Measurements from ENCODE around the gene SPEG.

The SPEG gene

DNA sequence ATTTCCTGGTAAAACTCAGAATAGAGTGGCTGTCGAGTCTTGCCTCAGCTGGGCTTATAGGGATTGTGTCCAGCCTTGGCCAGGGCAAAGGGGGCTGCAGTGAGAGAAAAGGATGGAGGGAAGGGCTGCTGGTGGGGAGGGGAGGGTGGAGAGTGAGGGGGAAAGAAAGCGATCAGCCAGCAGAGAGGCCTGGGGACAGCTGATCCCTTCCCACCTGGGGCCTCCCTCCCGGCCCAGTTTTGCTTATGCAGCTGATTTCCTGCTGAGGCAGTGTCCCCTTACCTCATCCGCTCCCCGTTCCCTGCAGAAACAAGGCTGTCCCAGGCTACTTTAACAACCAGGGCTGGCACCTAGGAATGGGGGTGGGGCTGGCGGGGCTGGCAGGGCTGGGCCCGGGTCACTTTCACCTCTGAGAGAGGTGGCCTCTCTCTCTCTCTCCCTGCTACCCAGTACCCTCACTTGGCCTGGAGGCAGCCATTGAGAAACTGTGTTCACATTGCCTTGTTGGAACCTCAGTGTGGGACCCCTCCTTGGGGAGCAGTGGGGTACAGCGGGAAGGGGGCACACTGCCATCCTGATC is 51.8 kb downstream of the SPEG start:
- no peak overlapping the region for H3K4me3 ChIP-seq (ENCODE audit: low read depth in 1 of 2, low read length in 2 of 2)
- H3K36me3 ChIP-seq (ENCODE audit: control insufficient read depth in 1 of 2, insufficient read depth in 2 of 2, low read length in 2 of 2): peaks cover 0 to 22% of the 10 kb centered on the region in 2 donors
- peaks cover 0 to 19% of the 10 kb centered on the region in 2 donors for H3K4me1 ChIP-seq (ENCODE audit: control insufficient read depth in 1 of 2, insufficient read depth in 2 of 2, low read length in 2 of 2)
- H3K9me3 ChIP-seq (ENCODE audit: control insufficient read depth in 1 of 2, low read length in 2 of 2): no peaks in the 10 kb centered on the region
- H3K27me3 ChIP-seq (ENCODE audit: low read depth, low read length): peaks cover 29% of the 10 kb centered on the region
- no peak overlapping the region for H3K27ac ChIP-seq (ENCODE audit: low read length)

DNA sequence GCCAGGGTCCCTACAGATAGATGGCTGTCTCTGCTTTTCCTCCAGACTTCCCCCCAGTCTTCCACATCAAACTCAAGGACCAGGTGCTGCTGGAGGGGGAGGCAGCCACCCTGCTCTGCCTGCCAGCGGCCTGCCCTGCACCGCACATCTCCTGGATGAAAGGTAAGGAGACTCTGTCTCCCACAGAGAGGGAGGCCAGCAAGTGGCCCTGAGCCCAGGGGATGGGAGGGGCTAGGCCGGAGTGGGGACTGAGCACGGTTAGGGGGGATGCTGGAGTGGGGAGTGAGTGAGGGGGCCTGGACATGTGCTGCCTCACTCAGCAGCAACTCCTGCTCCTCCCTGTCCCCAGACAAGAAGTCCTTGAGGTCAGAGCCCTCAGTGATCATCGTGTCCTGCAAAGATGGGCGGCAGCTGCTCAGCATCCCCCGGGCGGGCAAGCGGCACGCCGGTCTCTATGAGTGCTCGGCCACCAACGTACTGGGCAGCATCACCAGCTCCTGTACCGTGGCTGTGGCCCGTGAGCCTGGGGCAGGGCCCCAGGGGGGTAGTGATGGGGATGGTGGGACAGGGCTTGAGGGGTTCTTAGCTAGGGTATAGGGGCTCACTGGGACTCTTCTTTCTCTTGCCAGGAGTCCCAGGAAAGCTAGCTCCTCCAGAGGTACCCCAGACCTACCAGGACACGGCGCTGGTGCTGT is 53.7 kb downstream of the SPEG start:
- peaks cover 0 to 33% of the 10 kb centered on the region in 2 donors for H3K36me3 ChIP-seq (ENCODE audit: control insufficient read depth in 1 of 2, insufficient read depth in 2 of 2, low read length in 2 of 2)
- H3K27me3 ChIP-seq (ENCODE audit: low read depth, low read length): peaks cover 24% of the 10 kb centered on the region
- H3K4me1 ChIP-seq (ENCODE audit: control insufficient read depth in 1 of 2, insufficient read depth in 2 of 2, low read length in 2 of 2): peaks cover 0 to 11% of the 10 kb centered on the region in 2 donors

DNA sequence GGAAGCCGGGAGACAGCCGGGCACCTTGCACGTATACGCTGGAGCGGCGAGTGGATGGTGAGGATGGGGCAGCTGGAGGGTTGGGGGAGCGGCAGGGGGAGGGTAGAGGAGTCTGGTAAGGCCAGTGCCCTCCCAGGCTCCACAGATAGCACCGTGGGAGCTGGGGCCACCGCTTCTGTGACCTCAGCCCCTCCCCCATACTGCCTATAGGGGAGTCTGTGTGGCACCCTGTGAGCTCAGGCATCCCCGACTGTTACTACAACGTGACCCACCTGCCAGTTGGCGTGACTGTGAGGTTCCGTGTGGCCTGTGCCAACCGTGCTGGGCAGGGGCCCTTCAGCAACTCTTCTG is 54.2 kb downstream of the SPEG start:
- peaks cover 0 to 11% of the 10 kb centered on the region in 2 donors for H3K4me1 ChIP-seq (ENCODE audit: control insufficient read depth in 1 of 2, insufficient read depth in 2 of 2, low read length in 2 of 2)
- H3K27me3 ChIP-seq (ENCODE audit: low read depth, low read length): peaks cover 21% of the 10 kb centered on the region
- no peaks in the 10 kb centered on the region for H3K9me3 ChIP-seq (ENCODE audit: control insufficient read depth in 1 of 2, low read length in 2 of 2)
- no peak overlapping the region for H3K27ac ChIP-seq (ENCODE audit: low read length)
- H3K36me3 ChIP-seq (ENCODE audit: control insufficient read depth in 1 of 2, insufficient read depth in 2 of 2, low read length in 2 of 2): peaks cover 0 to 33% of the 10 kb centered on the region in 2 donors
- H3K4me3 ChIP-seq (ENCODE audit: low read depth in 1 of 2, low read length in 2 of 2): no peak overlapping the region

More for the DNA sequence above, 53.7 kb downstream of the SPEG start:
- Histone ChIP-seq H3K4me3 (ENCODE audit: low read depth in 1 of 2, low read length in 2 of 2) (no peak overlapping the region), H3K27ac (ENCODE audit: low read length) (no peak overlapping the region), H3K9me3 (ENCODE audit: control insufficient read depth in 1 of 2, low read length in 2 of 2) (no peaks in the 10 kb centered on the region)

DNA sequence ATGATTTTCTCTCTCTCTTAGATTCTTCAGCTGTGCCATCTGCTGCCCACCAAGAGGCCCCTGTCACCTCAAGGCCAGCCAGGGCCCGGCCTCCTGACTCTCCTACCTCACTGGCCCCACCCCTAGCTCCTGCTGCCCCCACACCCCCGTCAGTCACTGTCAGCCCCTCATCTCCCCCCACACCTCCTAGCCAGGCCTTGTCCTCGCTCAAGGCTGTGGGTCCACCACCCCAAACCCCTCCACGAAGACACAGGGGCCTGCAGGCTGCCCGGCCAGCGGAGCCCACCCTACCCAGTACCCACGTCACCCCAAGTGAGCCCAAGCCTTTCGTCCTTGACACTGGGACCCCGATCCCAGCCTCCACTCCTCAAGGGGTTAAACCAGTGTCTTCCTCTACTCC is 54.7 kb downstream of the SPEG start:
- H3K36me3 ChIP-seq (ENCODE audit: control insufficient read depth in 1 of 2, insufficient read depth in 2 of 2, low read length in 2 of 2): peaks cover 0 to 33% of the 10 kb centered on the region in 2 donors
- no peak overlapping the region for H3K27ac ChIP-seq (ENCODE audit: low read length)
- H3K4me1 ChIP-seq (ENCODE audit: control insufficient read depth in 1 of 2, insufficient read depth in 2 of 2, low read length in 2 of 2): peaks cover 0 to 6% of the 10 kb centered on the region in 2 donors
- H3K4me3 ChIP-seq (ENCODE audit: low read depth in 1 of 2, low read length in 2 of 2): no peak overlapping the region
- peaks cover 18% of the 10 kb centered on the region for H3K27me3 ChIP-seq (ENCODE audit: low read depth, low read length)
- no peaks in the 10 kb centered on the region for H3K9me3 ChIP-seq (ENCODE audit: control insufficient read depth in 1 of 2, low read length in 2 of 2)

DNA sequence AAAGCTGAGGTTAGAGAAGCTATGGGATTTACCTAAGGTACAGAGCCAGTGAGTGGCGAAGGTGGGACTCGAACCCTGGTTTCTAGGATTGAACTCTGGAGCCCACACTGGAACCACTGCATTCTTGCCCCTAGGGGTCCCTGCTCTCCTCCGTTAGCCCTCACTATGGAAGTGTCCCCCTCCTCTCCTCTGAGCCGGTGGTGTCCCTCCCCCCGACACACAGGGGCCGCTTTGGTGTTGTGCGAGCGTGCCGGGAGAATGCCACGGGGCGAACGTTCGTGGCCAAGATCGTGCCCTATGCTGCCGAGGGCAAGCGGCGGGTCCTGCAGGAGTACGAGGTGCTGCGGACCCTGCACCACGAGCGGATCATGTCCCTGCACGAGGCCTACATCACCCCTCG is 55.5 kb downstream of the SPEG start:
- Histone ChIP-seq H3K4me3 (ENCODE audit: low read depth in 1 of 2, low read length in 2 of 2) (no peak overlapping the region), H3K4me1 (ENCODE audit: control insufficient read depth in 1 of 2, insufficient read depth in 2 of 2, low read length in 2 of 2) (peaks cover 0 to 3% of the 10 kb centered on the region in 2 donors), H3K27me3 (ENCODE audit: low read depth, low read length) (peaks cover 25% of the 10 kb centered on the region), H3K9me3 (ENCODE audit: control insufficient read depth in 1 of 2, low read length in 2 of 2) (no peaks in the 10 kb centered on the region), H3K36me3 (ENCODE audit: control insufficient read depth in 1 of 2, insufficient read depth in 2 of 2, low read length in 2 of 2) (peaks cover 0 to 33% of the 10 kb centered on the region in 2 donors), H3K27ac (ENCODE audit: low read length) (no peak overlapping the region)

DNA sequence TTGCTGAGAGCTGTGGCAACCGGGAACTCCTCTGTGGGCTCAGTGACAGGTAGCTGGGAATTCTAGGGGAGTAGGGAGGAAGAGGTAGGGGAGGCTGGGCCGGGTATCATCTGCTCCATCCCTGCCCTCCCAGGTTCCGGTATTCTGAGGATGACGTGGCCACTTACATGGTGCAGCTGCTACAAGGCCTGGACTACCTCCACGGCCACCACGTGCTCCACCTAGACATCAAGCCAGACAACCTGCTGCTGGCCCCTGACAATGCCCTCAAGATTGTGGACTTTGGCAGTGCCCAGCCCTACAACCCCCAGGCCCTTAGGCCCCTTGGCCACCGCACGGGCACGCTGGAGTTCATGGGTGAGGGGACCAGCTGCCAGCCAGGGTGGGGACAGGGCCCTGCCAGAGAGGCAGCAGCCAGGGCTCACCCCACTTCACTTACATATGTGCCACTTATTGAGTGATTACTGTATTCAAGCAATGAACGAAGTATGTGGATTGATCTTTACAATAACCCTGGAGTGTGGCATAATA is 56.0 kb downstream of the SPEG start:
- Histone ChIP-seq H3K27ac (ENCODE audit: low read length) (no peak overlapping the region), H3K36me3 (ENCODE audit: control insufficient read depth in 1 of 2, insufficient read depth in 2 of 2, low read length in 2 of 2) (peaks cover 0 to 33% of the 10 kb centered on the region in 2 donors), H3K27me3 (ENCODE audit: low read depth, low read length) (peaks cover 21% of the 10 kb centered on the region), H3K4me1 (ENCODE audit: control insufficient read depth in 1 of 2, insufficient read depth in 2 of 2, low read length in 2 of 2) (peaks cover 0 to 8% of the 10 kb centered on the region in 2 donors), H3K4me3 (ENCODE audit: low read depth in 1 of 2, low read length in 2 of 2) (no peak overlapping the region), H3K9me3 (ENCODE audit: control insufficient read depth in 1 of 2, low read length in 2 of 2) (no peaks in the 10 kb centered on the region)

DNA sequence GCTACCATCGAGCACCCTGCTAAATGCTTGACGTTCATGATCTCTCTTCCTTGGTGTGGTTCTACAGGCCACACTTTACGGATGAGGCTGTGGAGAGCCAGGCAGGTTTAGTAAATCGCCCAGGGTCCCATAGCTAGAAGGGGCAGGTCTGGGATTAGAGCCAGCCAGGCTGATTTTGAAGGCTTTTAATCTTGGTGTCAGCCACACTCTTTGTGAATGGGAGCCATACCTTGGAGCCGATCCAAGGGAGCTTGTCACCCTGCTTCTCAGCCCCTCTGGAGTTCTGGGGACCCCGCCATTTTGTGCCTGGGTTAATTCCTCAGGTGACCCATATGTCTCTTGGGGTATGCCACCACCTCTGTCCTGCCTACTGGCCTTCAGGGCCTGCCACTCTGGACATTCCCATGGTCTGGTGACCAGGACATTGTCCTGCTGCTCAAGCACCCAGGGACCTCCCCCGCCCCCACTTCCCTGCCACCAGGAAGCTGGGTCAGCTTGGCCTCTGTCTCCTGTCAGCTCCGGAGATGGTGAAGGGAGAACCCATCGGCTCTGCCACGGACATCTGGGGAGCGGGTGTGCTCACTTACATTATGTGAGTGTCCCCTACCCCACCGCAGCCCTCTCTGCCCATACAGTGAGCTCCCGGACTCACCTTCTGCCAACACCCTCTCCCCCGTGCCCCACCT is 56.8 kb downstream of the SPEG start:
- Histone ChIP-seq H3K4me1 (ENCODE audit: control insufficient read depth in 1 of 2, insufficient read depth in 2 of 2, low read length in 2 of 2) (peaks cover 0 to 15% of the 10 kb centered on the region in 2 donors), H3K27me3 (ENCODE audit: low read depth, low read length) (peaks cover 18% of the 10 kb centered on the region), H3K4me3 (ENCODE audit: low read depth in 1 of 2, low read length in 2 of 2) (no peak overlapping the region), H3K9me3 (ENCODE audit: control insufficient read depth in 1 of 2, low read length in 2 of 2) (no peaks in the 10 kb centered on the region), H3K27ac (ENCODE audit: low read length) (no peak overlapping the region), H3K36me3 (ENCODE audit: control insufficient read depth in 1 of 2, insufficient read depth in 2 of 2, low read length in 2 of 2) (peaks cover 0 to 33% of the 10 kb centered on the region in 2 donors)

DNA sequence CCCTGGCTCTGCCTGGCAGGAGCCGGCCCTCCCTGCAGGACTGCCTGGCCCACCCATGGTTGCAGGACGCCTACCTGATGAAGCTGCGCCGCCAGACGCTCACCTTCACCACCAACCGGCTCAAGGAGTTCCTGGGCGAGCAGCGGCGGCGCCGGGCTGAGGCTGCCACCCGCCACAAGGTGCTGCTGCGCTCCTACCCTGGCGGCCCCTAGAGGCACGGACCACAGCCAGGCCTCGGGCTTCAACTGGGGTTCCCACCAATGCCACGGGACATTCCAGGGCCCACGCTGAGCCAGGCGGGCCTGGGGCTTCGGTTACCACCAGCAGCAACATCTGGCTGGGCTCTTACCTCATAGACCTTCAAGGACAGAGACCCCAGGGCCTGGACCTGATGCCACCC is 57.9 kb downstream of the SPEG start:
- no peak overlapping the region for H3K4me3 ChIP-seq (ENCODE audit: low read depth in 1 of 2, low read length in 2 of 2)
- no peaks in the 10 kb centered on the region for H3K9me3 ChIP-seq (ENCODE audit: control insufficient read depth in 1 of 2, low read length in 2 of 2)
- H3K27ac ChIP-seq (ENCODE audit: low read length): no peak overlapping the region
- peaks cover 25% of the 10 kb centered on the region for H3K27me3 ChIP-seq (ENCODE audit: low read depth, low read length)
- peaks cover 0 to 33% of the 10 kb centered on the region in 2 donors for H3K36me3 ChIP-seq (ENCODE audit: control insufficient read depth in 1 of 2, insufficient read depth in 2 of 2, low read length in 2 of 2)
- peaks cover 3 to 23% of the 10 kb centered on the region in 2 donors for H3K4me1 ChIP-seq (ENCODE audit: control insufficient read depth in 1 of 2, insufficient read depth in 2 of 2, low read length in 2 of 2)

DNA sequence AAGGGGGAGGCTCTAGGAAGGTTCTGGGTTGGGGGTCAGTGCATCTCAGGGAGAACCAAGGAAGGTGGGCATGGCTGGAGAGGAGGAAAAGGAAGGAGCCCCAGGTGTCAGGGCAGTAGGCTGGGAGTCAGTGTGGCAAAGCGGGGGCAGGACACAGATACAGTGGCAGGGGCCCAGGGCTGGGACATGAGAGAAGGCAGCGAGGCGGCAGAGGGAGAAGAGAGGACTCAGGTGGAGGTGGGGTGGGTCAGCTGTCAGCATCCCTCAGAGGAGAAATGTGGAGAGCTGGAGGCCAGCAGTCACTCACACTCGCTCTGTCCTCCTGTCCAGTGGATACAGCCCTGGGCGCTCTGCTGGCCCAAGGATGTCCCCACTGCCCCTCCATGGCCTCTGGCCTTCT is 58.4 kb downstream of the SPEG start:
- Histone ChIP-seq H3K27ac (ENCODE audit: low read length) (no peak overlapping the region), H3K4me3 (ENCODE audit: low read depth in 1 of 2, low read length in 2 of 2) (no peak overlapping the region)

DNA sequence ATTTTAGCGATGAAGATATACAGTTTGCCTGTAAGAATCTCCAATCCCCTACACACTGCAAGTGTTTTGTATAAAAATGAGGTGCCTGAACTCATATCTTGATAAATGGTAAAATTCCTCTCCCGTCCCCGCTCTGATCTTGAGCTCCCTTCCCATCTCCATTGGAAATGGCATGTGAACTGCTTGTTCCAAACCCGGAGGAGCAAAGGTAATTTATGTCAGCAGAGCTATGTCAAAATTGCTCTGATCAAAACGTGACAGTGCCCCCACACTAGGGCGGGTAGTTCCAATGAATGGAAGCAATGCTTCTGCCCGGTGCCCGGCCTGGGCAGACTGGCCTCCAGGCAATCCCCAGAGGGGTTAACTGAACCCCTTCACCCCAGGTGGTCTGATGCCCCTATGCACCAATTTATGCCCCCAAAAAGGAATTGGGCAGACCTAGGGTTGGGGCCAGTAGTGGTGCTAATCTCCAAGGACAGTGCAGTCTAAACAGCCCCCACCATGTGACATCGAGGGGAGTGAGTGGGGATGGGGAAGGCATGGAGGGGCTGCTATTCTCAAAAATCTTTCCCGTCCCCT is 60.4 kb downstream of the SPEG start:
- Histone ChIP-seq H3K4me3 (ENCODE audit: low read depth in 1 of 2, low read length in 2 of 2) (no peak overlapping the region), H3K9me3 (ENCODE audit: control insufficient read depth in 1 of 2, low read length in 2 of 2) (no peaks in the 10 kb centered on the region), H3K36me3 (ENCODE audit: control insufficient read depth in 1 of 2, insufficient read depth in 2 of 2, low read length in 2 of 2) (peaks cover 0 to 19% of the 10 kb centered on the region in 2 donors), H3K4me1 (ENCODE audit: control insufficient read depth in 1 of 2, insufficient read depth in 2 of 2, low read length in 2 of 2) (peaks cover 11 to 34% of the 10 kb centered on the region in 2 donors), H3K27ac (ENCODE audit: low read length) (no peak overlapping the region), H3K27me3 (ENCODE audit: low read depth, low read length) (peaks cover 25% of the 10 kb centered on the region)

More for the DNA sequence above, 58.4 kb downstream of the SPEG start:
- Histone ChIP-seq H3K27me3 (ENCODE audit: low read depth, low read length) (peaks cover 25% of the 10 kb centered on the region), H3K36me3 (ENCODE audit: control insufficient read depth in 1 of 2, insufficient read depth in 2 of 2, low read length in 2 of 2) (peaks cover 0 to 29% of the 10 kb centered on the region in 2 donors), H3K4me1 (ENCODE audit: control insufficient read depth in 1 of 2, insufficient read depth in 2 of 2, low read length in 2 of 2) (peaks cover 3 to 23% of the 10 kb centered on the region in 2 donors), H3K9me3 (ENCODE audit: control insufficient read depth in 1 of 2, low read length in 2 of 2) (no peaks in the 10 kb centered on the region)

DNA sequence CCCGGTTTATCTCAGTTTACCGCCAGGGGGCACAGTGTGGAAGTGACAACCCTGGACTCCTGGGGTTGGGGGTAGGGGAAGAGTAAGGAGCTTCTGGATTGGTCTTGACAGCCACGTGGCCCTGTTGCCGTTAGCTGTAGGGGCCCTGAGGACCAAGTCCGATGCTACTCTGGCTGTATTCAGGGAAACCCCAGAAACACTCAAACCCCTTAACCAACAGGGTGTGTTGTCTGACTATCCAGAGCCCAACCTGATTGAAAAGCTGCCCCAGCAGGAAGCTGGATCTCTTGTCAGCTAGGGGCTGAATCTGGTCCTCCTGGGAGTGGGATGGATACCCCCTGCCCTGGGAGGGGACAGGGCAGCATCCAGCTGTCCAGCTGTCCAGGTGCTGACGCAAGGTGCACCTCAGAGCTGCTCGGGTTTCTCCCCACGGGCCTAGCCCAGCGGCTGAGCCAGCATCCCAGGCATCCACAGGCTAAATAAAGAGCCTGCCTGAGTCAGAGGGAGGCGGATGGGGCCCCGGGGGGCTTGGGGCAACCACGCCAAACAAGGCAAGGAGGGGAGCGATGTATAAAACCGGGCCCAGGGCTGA is 61.0 kb downstream of the SPEG start:
- Histone ChIP-seq H3K4me3 (ENCODE audit: low read depth in 1 of 2, low read length in 2 of 2) (no peak overlapping the region), H3K4me1 (ENCODE audit: control insufficient read depth in 1 of 2, insufficient read depth in 2 of 2, low read length in 2 of 2) (peaks cover 11 to 35% of the 10 kb centered on the region in 2 donors), H3K9me3 (ENCODE audit: control insufficient read depth in 1 of 2, low read length in 2 of 2) (no peaks in the 10 kb centered on the region), H3K27ac (ENCODE audit: low read length) (no peak overlapping the region), H3K27me3 (ENCODE audit: low read depth, low read length) (peaks cover 25% of the 10 kb centered on the region), H3K36me3 (ENCODE audit: control insufficient read depth in 1 of 2, insufficient read depth in 2 of 2, low read length in 2 of 2) (peaks cover 0 to 15% of the 10 kb centered on the region in 2 donors)
